ENCODE measurements around the gene DGCR2. TPM values are rescaled to one million over a fixed set of nuclear protein-coding genes. Genes with fewer than 3 reads are reported as not detected.

Gene DGCR2
- total and polyA plus RNA-seq, 2 of the 8 experiments (the other 6 are each of a cell fraction or from before 2014, with no cell fraction given) = 42.3 to 62.2 TPM

GRCh38 chr22:18991138-18991432 is 131.1 kb downstream of the DGCR2 start:
- H2BK15ac ChIP-seq (ENCODE audit: low read length) = no peak overlapping the region
- peaks cover 0 to 2% of the 10 kb centered on the region in 2 experiments for H4K20me1 ChIP-seq (replicated peaks in 1 of 2; ENCODE audit: control insufficient read depth in 1 of 2, insufficient read depth in 2 of 2, low read length in 2 of 2)
- no peak for DNase-seq (ENCODE audit: low read depth in 1 of 2, low spot score in 2 of 2)
- H3K79me1 ChIP-seq (ENCODE audit: low read depth, low read length) = no peaks in the 10 kb centered on the region
- no peak overlapping the region for H3K4me2 ChIP-seq (ENCODE audit: insufficient read depth in 1 of 2, low read depth in 2 of 2, low read length in 2 of 2)
- H3K14ac ChIP-seq (ENCODE audit: insufficient read length) = no peak overlapping the region
- ChIA-PET POLR2A (ENCODE audit: partially characterized antibody) (interaction anchor here (1.3 kb wide), 1 partner anchor 15 kb away, joined by 4 read pairs; no protein-coding TSS in a partner anchor), CTCF (ENCODE audit: partially characterized antibody) (no interaction called here)
- H3K27me3 ChIP-seq (replicated peaks in 1 of 4; ENCODE audit: control insufficient read depth in 3 of 4, extremely low read depth in 1 of 4, insufficient read depth in 3 of 4, low read length in 3 of 4) = no peaks in the 10 kb centered on the region
- no peak overlapping the region; the same call in 1 of the 2 replicates for H3K27ac ChIP-seq (ENCODE audit: low read depth, low read length)
- H2BK12ac ChIP-seq (ENCODE audit: low read depth, low read length) = no peak overlapping the region
- H4K8ac ChIP-seq (ENCODE audit: extremely low read depth, insufficient read depth, low read length) = no peak overlapping the region
- no peak overlapping the region for H3K4ac ChIP-seq (replicated peaks; ENCODE audit: insufficient read length, low read depth, low read length)
- FAIRE-seq = no peak
- no peaks in the 10 kb centered on the region for H3K9me3 ChIP-seq (ENCODE audit: insufficient read depth in 2 of 2, low read depth in 1 of 2, low read length in 1 of 2)
- no peak overlapping the region for H3K4me3 ChIP-seq (ENCODE audit: extremely low read depth in 1 of 4, insufficient read depth in 2 of 4, low read depth in 3 of 4, low read length in 4 of 4)
- H3K23ac ChIP-seq (ENCODE audit: insufficient read length) = no peak overlapping the region
- no peak overlapping the region for H3K56ac ChIP-seq (replicated peaks; ENCODE audit: insufficient read length, low read depth, low read length)
- no peaks in the 10 kb centered on the region for H3K4me1 ChIP-seq (replicated peaks in 1 of 4; ENCODE audit: control insufficient read depth in 3 of 4, insufficient read depth in 4 of 4, low read length in 3 of 4)
- H3K23me2 ChIP-seq (ENCODE audit: low read depth, low read length) = no peaks in the 10 kb centered on the region
- H2AK5ac ChIP-seq (ENCODE audit: low read depth, low read length) = no peak overlapping the region
- H3K9ac ChIP-seq (replicated peaks in 1 of 4; ENCODE audit: extremely low read depth in 1 of 4, low read depth in 3 of 4, low read length in 3 of 4) = no peak overlapping the region
- no peak overlapping the region for H2AFZ ChIP-seq (ENCODE audit: low read length)
- no peaks in the 10 kb centered on the region for H3K36me3 ChIP-seq (ENCODE audit: control insufficient read depth in 2 of 4, insufficient read depth in 4 of 4, low read length in 3 of 4)
- H4K91ac ChIP-seq (replicated peaks; ENCODE audit: insufficient read length, low read length) = no peak overlapping the region
- H2BK20ac ChIP-seq (ENCODE audit: low read length) = no peak overlapping the region
- H2BK5ac ChIP-seq (ENCODE audit: low read depth, low read length) = no peak overlapping the region
- no peaks in the 10 kb centered on the region for H3K79me2 ChIP-seq (ENCODE audit: control insufficient read depth in 1 of 2, insufficient read depth in 2 of 2, low read length in 2 of 2)
- WGBS, 2 experiments (ENCODE audit: extremely low coverage in 1 of 2, insufficient coverage in 1 of 2, insufficient read length in 1 of 2, insufficient replicate concordance in 2 of 2, low coverage in 1 of 2, low lambda C conversion rate in 2 of 2, missing lambda C conversion rate in 1 of 2) = 90% methylated on average over 7 of the region's 7 CpGs; no CpG with 5 or more reads in 1 of the 2 experiments
- H3K18ac ChIP-seq (ENCODE audit: extremely low read depth, low read length) = no peak overlapping the region
- no peak overlapping the region for H4K5ac ChIP-seq (ENCODE audit: insufficient read length, low read depth, low read length)
- H2BK120ac ChIP-seq (replicated peaks; ENCODE audit: low read depth, low read length) = no peak overlapping the region
- no peak for TF ChIP-seq POLR2A (IDR thresholded peaks at IDR 0.05; ENCODE audit: control extremely low read depth in 1 of 2, low read depth in 2 of 2, low read length in 2 of 2)
- TF ChIP-seq CBX5 (IDR thresholded peaks at IDR 0.05; ENCODE audit: low read depth, low read length) = no peak
- no peak for TF ChIP-seq BCL11A (IDR thresholded peaks at IDR 0.05; ENCODE audit: low read depth in 2 of 2, low read length in 2 of 2)
- TF ChIP-seq ASH2L (IDR thresholded peaks at IDR 0.05; ENCODE audit: low read length) = no peak
- TF ChIP-seq CEBPB (IDR thresholded peaks at IDR 0.05; ENCODE audit: low read depth, low read length) = no peak
- TF ChIP-seq SP1 (IDR thresholded peaks at IDR 0.05; ENCODE audit: low read depth, low read length) = no peak
- TF ChIP-seq BRCA1 (IDR thresholded peaks at IDR 0.05; ENCODE audit: low read depth, low read length) = no peak
- TF ChIP-seq HDAC2 (IDR thresholded peaks at IDR 0.05; ENCODE audit: borderline replicate concordance in 1 of 2, low read depth in 2 of 2, low read length in 2 of 2) = no peak
- no peak for TF ChIP-seq KDM5A (IDR thresholded peaks at IDR 0.05; ENCODE audit: low read length)
- no peak for TF ChIP-seq EGR1 (IDR thresholded peaks at IDR 0.05; ENCODE audit: borderline replicate concordance, low read depth, low read length)
- no peak for TF ChIP-seq BACH1 (IDR thresholded peaks at IDR 0.05; ENCODE audit: low read length)
- TF ChIP-seq RXRA (IDR thresholded peaks at IDR 0.05; ENCODE audit: insufficient read depth, low read depth, low read length) = no peak
- TF ChIP-seq TAF1 (IDR thresholded peaks at IDR 0.05; ENCODE audit: low read depth, low read length) = no peak
- no peak for TF ChIP-seq ATF3 (IDR thresholded peaks at IDR 0.05; ENCODE audit: insufficient read depth, low read depth, low read length)
- TF ChIP-seq MAFK (IDR thresholded peaks at IDR 0.05; ENCODE audit: low read depth, low read length) = no peak
- no peak for TF ChIP-seq GABPA (IDR thresholded peaks at IDR 0.05; ENCODE audit: borderline replicate concordance, insufficient read depth, low read length)

All from H1 (cell line).